Left hindlimb (tissue), 1 donor: ENCODE measurements around the gene TTI1.

Experiments
- DNase-seq: peaks from one replicate; pipeline ENCODE4 v3.0.0-alpha.2; 2018

TTI1 gene

DNA sequence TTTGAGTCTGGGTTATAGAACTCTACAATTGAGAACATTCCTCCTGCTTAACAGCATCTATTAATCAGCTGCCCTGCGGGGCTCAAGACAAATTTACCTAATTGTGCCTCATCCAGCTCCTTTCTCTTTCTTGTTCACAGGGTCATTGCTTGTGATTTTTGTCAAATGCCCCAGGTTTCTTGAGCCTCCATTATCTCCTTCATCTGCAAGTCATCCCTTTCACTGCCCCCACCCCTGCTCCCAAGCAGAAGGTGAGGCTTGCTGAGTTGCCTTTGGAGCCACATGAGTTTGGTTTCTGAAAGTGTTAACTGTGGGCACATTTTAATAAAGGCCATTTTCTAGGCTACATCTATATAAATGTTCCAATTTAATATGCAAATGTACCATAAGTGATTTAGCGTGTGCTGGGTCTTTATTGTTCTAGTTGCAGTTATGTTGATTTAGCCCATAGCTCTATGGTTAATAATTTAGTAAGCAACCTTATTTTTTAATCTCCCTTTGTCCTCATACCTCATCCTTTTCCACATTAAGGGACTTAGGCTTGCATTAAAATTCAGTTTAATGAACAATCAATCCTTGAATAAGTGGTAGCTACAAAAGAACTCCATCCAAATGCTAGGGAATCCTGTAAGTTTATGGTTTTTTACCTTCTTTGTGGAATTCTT lies 74.3 kb downstream of the TTI1 start:
- DNase-seq, result no peak

DNA sequence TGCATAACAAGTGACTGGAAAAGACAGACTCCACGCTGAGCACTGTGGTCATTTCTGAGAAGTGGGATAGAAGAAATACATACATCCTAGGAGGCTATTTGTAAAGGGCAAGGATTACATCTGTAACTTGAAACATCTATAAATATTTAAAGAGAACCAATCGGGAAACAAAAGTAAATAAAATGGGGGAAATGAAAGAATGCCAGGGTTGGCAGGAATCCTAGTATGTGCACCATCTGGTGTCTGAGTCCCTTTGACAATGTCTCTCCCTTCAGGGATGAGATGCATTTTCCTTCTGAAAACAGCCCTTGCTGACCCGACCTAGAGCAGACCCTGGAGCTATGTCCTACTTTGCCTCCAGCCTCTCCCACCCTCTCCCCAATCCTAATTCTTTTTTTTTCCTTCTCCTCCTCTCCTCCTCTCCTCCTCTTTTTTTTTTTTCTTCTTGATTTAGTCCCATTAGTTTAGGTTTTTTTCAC lies 77.1 kb downstream of the TTI1 start:
- DNase-seq, result no peak

- DNase-seq, result no peak
These were observed 77.7 kb downstream of the TTI1 start for GRCh38 chr20:37955511-37955910.

- DNase-seq, result no peak
These were observed 78.6 kb downstream of the TTI1 start for GRCh38 chr20:37954626-37955025.

- no peak for DNase-seq
These were observed 79.1 kb downstream of the TTI1 start for GRCh38 chr20:37954190-37954589.

DNA sequence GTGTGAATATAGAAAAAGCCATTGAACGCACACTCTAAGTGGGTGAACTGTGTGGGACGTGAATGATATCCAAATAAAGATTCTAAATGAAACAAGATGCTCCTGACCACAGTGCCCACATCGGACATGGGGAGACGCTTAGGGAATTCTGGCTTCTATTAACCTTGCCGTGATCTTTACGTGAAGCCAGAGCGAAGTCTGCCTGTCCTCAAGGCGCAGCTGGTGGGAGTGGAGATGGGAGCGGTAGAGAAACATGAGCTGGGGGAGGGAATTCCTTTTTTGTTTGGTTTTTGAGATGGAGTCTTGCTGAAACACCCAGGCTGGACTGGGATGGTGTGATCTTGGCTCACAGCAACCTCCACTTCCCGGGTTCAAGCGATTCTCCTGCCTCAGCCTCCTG lies 84.3 kb downstream of the TTI1 start:
- DNase-seq, result no peak

DNA sequence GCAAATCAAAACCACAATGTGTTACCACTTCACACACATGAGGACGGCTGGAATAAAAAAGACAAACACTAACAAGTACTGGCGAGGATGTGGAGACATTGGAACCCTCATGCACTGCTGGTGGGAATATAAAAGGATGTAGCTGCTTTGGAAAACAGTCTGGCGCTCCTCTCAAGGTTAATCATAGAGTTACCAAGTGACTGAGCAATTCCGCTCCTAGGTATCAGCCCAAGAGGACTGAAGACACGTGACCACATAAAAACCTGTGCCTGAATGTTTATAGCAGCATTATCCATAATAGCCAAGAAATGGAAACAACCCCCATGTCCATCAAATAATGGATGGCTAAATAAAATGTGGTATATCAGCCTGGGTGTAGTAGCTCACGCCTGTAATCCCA lies 85.3 kb downstream of the TTI1 start:
- DNase-seq, result no peak

DNA sequence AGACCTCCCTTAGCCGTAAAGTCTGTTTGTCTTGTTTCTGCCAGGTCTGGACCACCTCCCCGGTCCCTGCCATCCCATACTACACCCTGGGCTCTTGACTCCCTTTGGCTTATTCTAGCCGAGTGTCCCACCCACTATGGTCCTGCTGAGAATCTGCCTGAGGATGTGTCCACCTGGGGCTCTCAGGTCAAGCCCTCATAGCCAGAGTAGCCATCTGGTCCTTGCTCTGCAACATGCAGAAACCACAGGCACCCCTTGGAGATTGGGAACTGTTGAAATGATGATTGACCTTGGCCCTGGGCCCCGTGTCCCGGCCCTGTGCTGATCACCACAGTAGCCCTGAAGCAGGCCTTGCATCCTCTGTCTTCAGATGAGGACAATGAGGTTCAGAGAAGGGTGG lies 86.3 kb downstream of the TTI1 start:
- DNase-seq, result no peak

- no peak for DNase-seq
These were observed 88.1 kb downstream of the TTI1 start for GRCh38 chr20:37945091-37945547.

DNA sequence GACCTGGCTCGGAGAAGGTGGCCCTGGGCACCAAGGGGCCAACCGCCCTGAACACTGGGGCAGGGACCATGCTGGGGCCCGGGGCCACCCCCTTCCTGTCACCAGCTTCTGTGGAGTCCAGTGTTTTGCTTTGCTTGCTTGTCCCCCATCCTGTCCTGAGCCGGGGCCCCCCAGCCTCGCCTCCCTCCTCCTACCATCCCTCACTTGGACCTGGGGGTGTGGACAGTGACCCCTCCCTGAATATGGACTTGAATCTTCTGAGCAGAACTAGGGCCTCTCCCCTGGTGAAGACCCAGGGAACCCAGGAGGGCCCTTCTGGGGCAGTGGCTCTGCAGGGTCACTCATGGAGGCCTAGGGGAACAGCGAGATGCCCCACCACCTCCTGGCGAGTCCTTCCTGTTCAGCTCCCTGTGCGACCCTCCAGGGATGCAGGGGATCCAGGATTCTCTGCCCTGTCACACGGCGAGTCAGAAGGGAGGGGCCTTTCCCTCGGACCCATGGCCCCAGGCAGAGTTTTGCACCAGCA lies 88.7 kb downstream of the TTI1 start:
- no peak for DNase-seq

DNA sequence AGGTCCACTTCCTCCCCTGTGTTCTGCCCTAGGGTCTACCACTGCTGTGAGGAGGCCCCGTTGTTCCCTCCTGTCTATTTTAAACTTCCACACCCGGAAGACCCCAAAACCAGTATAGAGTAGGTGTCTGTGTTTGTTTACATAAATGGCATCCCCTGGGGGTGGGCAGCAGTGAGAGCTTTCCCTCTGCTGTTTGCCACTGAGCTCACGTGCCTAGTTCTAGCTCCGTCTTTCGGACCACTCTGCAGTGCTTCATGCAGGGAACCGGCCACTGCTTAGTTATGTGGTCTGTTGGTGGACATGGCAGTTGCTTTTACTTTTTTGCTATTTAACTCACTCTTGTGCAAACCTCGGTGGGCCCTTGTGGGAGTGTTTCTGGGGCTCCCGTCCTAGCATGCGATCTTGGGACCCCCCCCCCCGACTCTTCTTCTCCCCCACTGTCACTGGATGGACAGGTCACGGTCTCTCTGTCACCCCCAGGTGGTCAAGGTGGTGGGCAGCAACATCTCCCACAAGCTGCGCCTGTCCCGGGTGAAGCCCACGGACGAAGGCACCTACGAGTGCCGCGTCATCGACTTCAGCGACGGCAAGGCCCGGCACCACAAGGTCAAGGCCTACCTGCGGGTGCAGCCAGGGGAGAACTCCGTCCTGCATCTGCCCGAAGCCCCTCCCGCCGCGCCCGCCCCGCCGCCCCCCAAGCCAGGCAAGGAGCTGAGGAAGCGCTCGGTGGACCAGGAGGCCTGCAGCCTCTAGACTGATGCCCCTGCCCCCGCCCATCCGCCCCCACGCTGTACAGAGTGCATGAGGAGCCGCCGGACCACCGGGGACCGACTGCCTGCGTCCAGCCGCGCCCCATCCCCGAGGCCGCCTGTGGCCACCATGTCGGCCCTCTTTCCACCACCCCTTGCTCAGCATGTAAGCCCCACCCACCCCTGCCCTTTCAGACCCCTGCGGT lies 89.5 kb downstream of the TTI1 start:
- no peak for DNase-seq

DNA sequence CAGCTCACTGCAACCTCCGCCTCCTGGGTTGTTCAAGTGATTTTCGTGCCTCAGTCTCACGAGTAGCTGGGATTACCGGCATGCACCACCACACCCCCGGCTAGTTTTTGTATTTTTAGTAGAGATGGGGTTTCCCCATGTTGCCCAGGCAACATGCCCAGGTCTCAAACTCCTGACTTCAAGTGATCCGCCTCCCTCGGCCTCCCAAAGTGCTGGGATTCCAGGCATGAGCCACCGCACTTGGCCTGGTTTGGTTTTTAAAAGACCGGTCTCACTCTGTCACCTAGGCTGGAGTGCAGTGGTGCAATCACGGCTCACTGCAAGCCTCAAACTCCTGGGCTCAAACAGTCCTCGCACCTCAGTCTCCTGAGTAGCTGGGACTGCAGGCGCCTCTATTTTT lies 90.2 kb downstream of the TTI1 start:
- no peak for DNase-seq

DNA sequence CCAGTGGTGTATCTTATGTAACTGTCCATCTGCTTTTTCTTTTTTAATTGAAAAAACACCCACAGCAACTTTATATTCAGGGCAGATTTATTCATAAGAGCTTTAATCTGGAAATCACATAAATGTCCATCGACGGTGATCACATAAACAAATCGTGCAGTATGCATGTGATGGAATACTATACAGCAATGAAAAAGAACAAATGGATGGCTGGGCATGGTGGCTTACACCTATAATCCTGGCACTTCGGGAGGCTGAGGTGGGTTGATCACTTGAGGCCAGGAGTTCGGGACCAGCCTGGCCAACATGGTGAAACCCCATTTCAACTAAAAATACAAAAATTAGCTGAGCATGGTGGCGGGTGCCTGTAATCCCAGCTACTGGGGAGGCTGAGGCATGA lies 91.3 kb downstream of the TTI1 start:
- DNase-seq, result no peak

DNA sequence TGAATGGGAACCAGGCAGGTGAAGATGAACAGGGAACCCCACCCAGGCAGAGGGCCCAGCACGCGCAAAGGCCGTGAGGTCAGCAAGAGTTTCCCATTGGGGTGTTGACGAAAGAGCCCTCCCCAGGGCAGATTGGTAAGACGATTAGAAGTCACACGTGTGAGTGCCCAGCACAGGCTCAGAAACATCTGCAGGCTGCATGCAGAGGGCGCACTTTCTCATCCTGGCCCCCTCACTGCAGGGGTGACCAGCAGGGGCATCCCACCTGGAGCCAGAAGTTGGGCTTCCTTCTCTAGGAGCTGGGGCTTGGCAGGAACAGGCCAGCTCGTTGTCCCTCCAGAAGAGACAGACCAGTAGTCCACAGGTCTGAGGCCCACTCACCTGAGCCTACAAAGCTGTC lies 91.9 kb downstream of the TTI1 start:
- no peak for DNase-seq

GRCh38 chr20:37940858-37941257 lies 92.4 kb downstream of the TTI1 start:
- no peak for DNase-seq

DNA sequence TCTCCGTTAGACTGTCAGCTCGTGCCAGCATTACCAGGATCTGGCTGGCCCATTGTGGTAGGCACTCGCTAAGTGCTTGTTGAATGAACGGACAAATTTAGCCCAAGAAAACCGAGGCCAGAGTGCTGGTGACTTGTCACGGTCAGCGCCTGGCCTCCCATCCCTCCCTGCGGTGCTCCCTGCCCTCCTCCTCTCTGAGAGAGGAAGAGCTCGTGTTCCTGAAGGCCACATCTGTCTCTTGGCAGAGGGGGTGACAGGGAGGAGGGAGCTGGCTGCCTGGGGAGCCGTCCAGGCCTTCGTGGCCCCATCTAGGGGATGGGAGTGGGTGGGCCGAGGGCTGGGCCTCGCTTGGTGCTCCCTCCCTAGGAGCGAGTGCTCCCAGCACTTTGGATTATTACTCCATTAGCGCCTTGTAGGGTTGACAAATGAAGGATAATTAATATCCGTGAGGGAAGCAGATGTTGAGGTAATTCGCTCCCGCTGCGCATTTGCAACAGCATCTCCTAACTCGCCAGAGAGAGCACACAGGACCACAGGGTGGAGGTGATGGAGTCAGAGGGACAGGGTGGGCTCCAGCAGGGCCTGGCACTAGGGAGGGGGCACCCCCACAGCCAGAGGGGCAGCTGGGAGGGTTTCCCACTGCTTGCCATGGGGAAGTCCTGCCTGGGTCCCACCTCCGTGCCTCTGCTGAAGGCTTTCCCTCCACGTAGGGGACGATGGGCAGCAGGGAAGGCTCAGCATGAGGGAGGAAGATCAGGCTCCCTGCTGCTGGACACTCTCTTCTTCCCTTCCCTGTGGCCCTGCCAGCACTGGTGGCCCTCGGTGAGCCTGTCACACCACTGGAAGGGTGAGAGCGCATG lies 93.3 kb downstream of the TTI1 start:
- DNase-seq, result no peak

- DNase-seq, result no peak
These were observed 94.3 kb downstream of the TTI1 start for GRCh38 chr20:37938954-37939353.

- DNase-seq, result no peak
These were observed 95.0 kb downstream of the TTI1 start for GRCh38 chr20:37938181-37938750.

GRCh38 chr20:37937686-37938085 lies 95.6 kb downstream of the TTI1 start:
- no peak for DNase-seq

DNA sequence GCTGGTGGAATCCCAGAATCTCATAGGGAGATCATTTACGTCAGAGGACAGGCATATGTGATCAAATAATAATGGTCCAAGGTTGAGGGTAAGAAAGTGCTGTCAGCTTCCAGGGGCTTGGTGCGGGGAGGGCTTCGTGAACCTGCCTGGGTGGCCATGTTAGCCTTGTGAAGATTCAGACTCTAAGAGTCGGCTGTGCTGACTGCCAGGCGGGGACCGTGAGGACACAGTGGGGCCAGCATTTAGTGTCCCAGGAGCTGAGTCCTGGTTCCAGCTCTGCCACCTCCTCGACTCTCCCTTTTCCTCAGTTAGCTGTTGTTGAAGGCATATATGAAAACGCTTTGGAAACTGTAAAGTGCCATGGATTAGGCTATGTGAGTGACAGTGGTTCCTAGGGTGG lies 96.8 kb downstream of the TTI1 start:
- DNase-seq, result no peak

- DNase-seq, result no peak
These were observed 97.2 kb downstream of the TTI1 start for GRCh38 chr20:37936041-37936440.

DNA sequence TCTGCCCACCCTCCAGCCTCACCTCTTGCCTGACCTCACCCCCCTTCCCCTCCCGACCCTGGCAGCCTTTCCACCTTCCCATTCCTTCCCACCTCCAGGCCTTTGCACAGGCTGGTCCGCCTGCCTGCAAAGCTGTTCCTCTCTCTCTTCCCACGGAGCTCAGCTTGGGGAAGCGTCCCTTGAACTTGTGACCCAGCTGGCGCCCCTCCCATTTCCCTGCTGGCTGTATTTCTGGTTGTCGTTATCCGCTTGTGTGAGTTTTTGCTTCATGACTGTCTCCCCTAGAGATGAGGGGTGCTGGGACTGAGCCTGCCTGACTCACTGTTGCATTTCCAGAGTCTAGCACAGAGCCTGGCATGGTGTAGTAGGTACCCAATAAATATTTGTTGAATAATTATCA lies 97.8 kb downstream of the TTI1 start:
- DNase-seq, result no peak
